NOMO-1 treated with dmso at 0.1 percent for 144 hours (cell line): ENCODE results near the gene PDF.

Experiments used
- DNase-seq: peaks from one replicate; lab custom pipeline; 2025; ENCODE audit not compliant: unreplicated experiment; lab: John Stamatoyannopoulos, UW

The PDF gene

DNA sequence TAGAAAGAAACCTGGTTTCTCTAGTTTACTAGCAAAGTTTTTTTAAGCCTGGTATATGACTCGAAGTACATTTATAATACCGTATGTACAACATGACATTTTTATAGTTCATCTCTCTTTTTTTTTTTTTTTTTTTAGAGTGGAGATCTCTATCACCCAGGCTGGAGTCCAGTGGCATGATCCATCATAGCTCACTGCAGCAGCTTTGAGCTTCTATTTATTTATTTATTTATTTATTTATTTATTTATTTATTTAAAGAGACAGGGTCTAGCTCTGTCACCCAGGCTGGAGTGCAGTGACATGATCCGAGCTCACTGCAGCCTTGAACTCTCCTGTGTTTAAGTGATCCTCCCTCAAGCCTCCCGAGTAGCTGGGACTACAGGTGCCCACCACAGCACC is 45.1 kb downstream of the PDF start:
- no peak for DNase-seq

DNA sequence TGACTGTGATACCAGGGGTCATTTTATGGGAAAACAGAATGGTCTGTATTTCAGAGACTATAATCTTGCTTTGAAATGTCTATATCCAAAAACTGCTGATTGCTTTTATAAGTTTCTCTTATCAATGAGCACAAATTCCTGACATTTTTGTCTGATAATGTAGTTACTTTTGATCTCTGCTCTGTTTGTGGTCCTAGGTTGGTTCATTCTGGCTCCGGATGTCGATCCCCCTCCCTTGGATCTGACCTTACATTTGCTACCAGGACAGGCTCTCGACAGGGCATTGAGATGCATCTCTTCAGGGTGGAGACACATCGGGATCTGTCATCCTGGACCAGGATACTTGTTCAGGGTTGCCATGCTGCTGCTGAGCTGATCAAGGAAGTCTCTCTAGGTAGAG is 46.5 kb downstream of the PDF start:
- DNase-seq: no peak

DNA sequence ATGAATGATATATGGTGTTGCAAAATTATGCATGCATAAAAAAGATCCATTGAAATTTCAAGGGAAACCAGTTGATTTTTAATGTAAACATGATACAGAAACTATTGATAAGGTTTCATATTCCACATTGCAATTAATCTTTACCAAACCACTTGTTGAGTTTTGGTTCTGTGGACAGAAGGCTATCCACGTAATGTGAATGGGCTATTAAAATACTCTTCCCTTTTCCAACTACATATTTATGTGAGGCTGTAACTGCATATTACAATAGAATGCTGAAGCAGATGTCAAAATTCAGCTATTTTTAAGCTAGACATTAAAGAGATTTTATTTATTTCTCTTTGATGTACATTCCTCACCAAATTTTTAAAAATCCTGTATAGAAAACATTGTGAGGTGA is 53.0 kb downstream of the PDF start:
- no peak for DNase-seq
